Testis (tissue), 3 donors: ENCODE measurements around the gene PTGFR. TPM values are rescaled to one million over a fixed set of nuclear protein-coding genes. Genes with fewer than 3 reads are reported as not detected.

Experiments
- DNase-seq: peaks from one replicate; pipeline ENCODE4 v3.0.0-alpha.2; 2019
- H3K27ac ChIP-seq, 2 donors: fragments of 200-600 bp; sonication (generic); one replicate each; pipeline ENCODE4 v1.5.1; 2019
- H3K27me3 ChIP-seq: fragments of 200-600 bp; sonication (generic); one replicate; pipeline ENCODE4 v1.5.1; 2019
- H3K36me3 ChIP-seq: fragments of 200-600 bp; sonication (generic); one replicate; pipeline ENCODE4 v1.5.1; 2017; ENCODE audit warnings: low read depth; ENCODE audit errors: missing control alignments
- H3K4me1 ChIP-seq: fragments of 200-600 bp; sonication (generic); one replicate; pipeline ENCODE4 v1.5.1; 2019
- H3K4me3 ChIP-seq, 2 donors: fragments of 200-600 bp; sonication (generic); one replicate each; pipeline ENCODE4 v1.5.1; 2017 to 2019
- H3K9me3 ChIP-seq: fragments of 200-600 bp; sonication (generic); one replicate; pipeline ENCODE4 v1.5.1; 2017
- CTCF ChIP-seq, 3 experiments: fragments of 450-650 bp in 2 of 3; fragments of 200-600 bp in 1 of 3; sonication (generic) in 1 of 3; IDR thresholded peaks; one replicate each; pipeline ENCODE4 v1.5.1; 2016 to 2019; ENCODE audit warnings: antibody characterized with exemption in 3 of 3, mild to moderate bottlenecking in 2 of 3, moderate library complexity in 1 of 3
- POLR2A ChIP-seq: fragments of 450-650 bp; IDR thresholded peaks from one replicate; pipeline ENCODE4 v1.6.1; 2017; ENCODE audit warnings: antibody characterized with exemption, mild to moderate bottlenecking, moderate library complexity
- WGBS, 2 donors: methylation state at CpG; one replicate each; pipeline ENCODE4 v1.1.5; 2018; 5-methylcytosine and 5-hydroxymethylcytosine counted together
- intact Hi-C: fragments of 100-400 bp; cut with DNase I; formaldehyde crosslinking; loops from one replicate; pipeline ENCODE4 v1.15.1; 2023; ENCODE audit warnings: low total_unique reads
- polyA plus RNA-seq: library from polyadenylated mRNA; stranded (reverse); fragments of 350-450 nt; fragmentation: Illumina TruSeq; extraction: RNeasy Lipid Tissue Mini Kit (QIAGEN cat#74804); gene quantifications from one replicate; pipeline ENCODE4 v1.2.3, GENCODE V29; 2014; ENCODE audit warnings: low read depth, low replicate concordance; ENCODE audit not compliant: insufficient read depth
- total RNA-seq, 2 donors: library from RNA; depleted of rRNA; stranded (reverse); fragments of >200 nt; gene quantifications; one replicate each; pipeline ENCODE4 v1.2.3, GENCODE V29; 2016

Gene PTGFR
- total and polyA plus RNA-seq, 3 donors from 2014 or later, result 0.50 to 2.9 (median 0.79) TPM

- Histone ChIP-seq H3K36me3 (no peaks in the 10 kb centered on the region), H3K27me3 (no peaks in the 10 kb centered on the region), H3K4me1 (no peaks in the 10 kb centered on the region), H3K27ac (no peak overlapping the region), H3K4me3 (no peak overlapping the region), H3K9me3 (no peaks in the 10 kb centered on the region)
- DNase-seq, result no peak
- TF ChIP-seq POLR2A (no peak), CTCF (IDR thresholded peaks at IDR 0.05) (no peak)
- intact Hi-C loops, result no loop called here
- WGBS, 2 donors, result 89 to 90% methylated on average over 3 of the region's 3 CpGs
Measured at GRCh38 chr1:78520843-78521242, 30.1 kb downstream of the PTGFR start.

- 79 to 93% methylated on average over 2 of the region's 2 CpGs for WGBS, 2 donors
- Histone ChIP-seq H3K4me1 (no peaks in the 10 kb centered on the region), H3K27me3 (no peaks in the 10 kb centered on the region), H3K36me3 (no peaks in the 10 kb centered on the region), H3K4me3 (no peak overlapping the region), H3K9me3 (no peaks in the 10 kb centered on the region), H3K27ac (no peak overlapping the region)
- intact Hi-C loops, result no loop called here
- no peak for DNase-seq
- no peak for TF ChIP-seq POLR2A
Measured at GRCh38 chr1:78522136-78522535, 31.4 kb downstream of the PTGFR start.

- WGBS, 2 donors, result 59 to 74% methylated on average over 2 of the region's 2 CpGs
- TF ChIP-seq CTCF (IDR thresholded peaks at IDR 0.05) (no peak), POLR2A (no peak)
- H3K4me1 ChIP-seq, result no peaks in the 10 kb centered on the region
- intact Hi-C loops, result no loop called here
- no peak overlapping the region for H3K4me3 ChIP-seq
- DNase-seq, result no peak
- H3K27ac ChIP-seq, result no peak overlapping the region
- no peaks in the 10 kb centered on the region for H3K27me3 ChIP-seq
- H3K36me3 ChIP-seq, result no peaks in the 10 kb centered on the region
- no peaks in the 10 kb centered on the region for H3K9me3 ChIP-seq
Measured at GRCh38 chr1:78526496-78526895, 35.7 kb downstream of the PTGFR start.

DNA sequence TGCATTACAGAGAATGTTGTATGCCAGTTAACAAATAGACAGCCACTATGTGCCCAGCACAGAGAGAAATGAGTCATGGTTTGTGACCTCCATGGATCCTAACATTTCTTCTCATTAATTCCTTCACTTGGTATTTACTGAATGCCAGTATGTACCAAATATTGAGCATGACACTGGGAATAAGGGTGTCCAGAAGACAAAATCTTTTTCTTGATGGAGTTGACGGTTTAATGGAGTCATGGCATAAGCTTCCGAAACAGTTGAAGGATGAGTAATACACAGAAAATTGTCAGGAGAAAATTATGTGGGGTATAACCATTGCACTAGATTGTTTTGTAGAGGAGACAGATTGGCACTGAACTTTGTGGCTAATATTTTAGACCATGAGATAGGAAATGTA, 36.9 kb downstream of the PTGFR start:
- Histone ChIP-seq H3K36me3 (no peaks in the 10 kb centered on the region), H3K27me3 (no peaks in the 10 kb centered on the region), H3K9me3 (no peaks in the 10 kb centered on the region), H3K4me3 (no peak overlapping the region), H3K4me1 (no peaks in the 10 kb centered on the region), H3K27ac (no peak overlapping the region)
- intact Hi-C loops, result no loop called here
- TF ChIP-seq POLR2A (no peak), CTCF (IDR thresholded peaks at IDR 0.05) (no peak)
- WGBS, 2 donors, result 93 to 94% methylated on average over 2 of the region's 2 CpGs
- DNase-seq, result no peak

- no peak overlapping the region for H3K27ac ChIP-seq
- H3K36me3 ChIP-seq, result no peaks in the 10 kb centered on the region
- intact Hi-C loops, result no loop called here
- no peak overlapping the region for H3K4me3 ChIP-seq
- TF ChIP-seq POLR2A, result no peak
- TF ChIP-seq CTCF (IDR thresholded peaks at IDR 0.05), result no peak
- H3K27me3 ChIP-seq, result no peaks in the 10 kb centered on the region
- WGBS, 2 donors, result 91 to 93% methylated on average over 4 of the region's 4 CpGs
- H3K9me3 ChIP-seq, result no peaks in the 10 kb centered on the region
- no peak for DNase-seq
- H3K4me1 ChIP-seq, result no peaks in the 10 kb centered on the region
Measured at GRCh38 chr1:78533527-78533926, 42.8 kb downstream of the PTGFR start.
